Testis (tissue), 2 donors: Measurements from ENCODE around the gene PSME2.

ENCODE experiments used
- POLR2A ChIP-seq: fragments of 450-650 bp; IDR thresholded peaks from one replicate; pipeline ENCODE4 v1.6.1; 2017; ENCODE audit warnings: antibody characterized with exemption, mild to moderate bottlenecking, moderate library complexity
- TF ChIP-seq, protein P1 (sequence below), 3 experiments: fragments of 450-650 bp in 2 of 3; fragments of 200-600 bp in 1 of 3; sonication (generic) in 1 of 3; IDR thresholded peaks; one replicate each; pipeline ENCODE4 v1.5.1; 2016 to 2019; ENCODE audit warnings: antibody characterized with exemption in 3 of 3, mild to moderate bottlenecking in 2 of 3, moderate library complexity in 1 of 3

GRCh38 chr14:24119691-24120090 is 26.7 kb downstream of the PSME2 start:
- TF ChIP-seq, protein P1, sequence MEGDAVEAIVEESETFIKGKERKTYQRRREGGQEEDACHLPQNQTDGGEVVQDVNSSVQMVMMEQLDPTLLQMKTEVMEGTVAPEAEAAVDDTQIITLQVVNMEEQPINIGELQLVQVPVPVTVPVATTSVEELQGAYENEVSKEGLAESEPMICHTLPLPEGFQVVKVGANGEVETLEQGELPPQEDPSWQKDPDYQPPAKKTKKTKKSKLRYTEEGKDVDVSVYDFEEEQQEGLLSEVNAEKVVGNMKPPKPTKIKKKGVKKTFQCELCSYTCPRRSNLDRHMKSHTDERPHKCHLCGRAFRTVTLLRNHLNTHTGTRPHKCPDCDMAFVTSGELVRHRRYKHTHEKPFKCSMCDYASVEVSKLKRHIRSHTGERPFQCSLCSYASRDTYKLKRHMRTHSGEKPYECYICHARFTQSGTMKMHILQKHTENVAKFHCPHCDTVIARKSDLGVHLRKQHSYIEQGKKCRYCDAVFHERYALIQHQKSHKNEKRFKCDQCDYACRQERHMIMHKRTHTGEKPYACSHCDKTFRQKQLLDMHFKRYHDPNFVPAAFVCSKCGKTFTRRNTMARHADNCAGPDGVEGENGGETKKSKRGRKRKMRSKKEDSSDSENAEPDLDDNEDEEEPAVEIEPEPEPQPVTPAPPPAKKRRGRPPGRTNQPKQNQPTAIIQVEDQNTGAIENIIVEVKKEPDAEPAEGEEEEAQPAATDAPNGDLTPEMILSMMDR (IDR thresholded peaks at IDR 0.05) = no peak
- TF ChIP-seq POLR2A = no peak
